NOMO-1 (cell line): ENCODE data around the gene SECISBP2.
"Not testable (repeated sequence)": the region's sequence is repeated elsewhere in the genome, so short reads cannot be mapped to it uniquely, and the experiment has no call there.

Experiments
- DNase-seq, 2 experiments: peaks; one replicate each; lab custom pipeline; 2025; ENCODE audit not compliant: unreplicated experiment in 2 of 2; lab: John Stamatoyannopoulos, UW

The SECISBP2 gene

DNA sequence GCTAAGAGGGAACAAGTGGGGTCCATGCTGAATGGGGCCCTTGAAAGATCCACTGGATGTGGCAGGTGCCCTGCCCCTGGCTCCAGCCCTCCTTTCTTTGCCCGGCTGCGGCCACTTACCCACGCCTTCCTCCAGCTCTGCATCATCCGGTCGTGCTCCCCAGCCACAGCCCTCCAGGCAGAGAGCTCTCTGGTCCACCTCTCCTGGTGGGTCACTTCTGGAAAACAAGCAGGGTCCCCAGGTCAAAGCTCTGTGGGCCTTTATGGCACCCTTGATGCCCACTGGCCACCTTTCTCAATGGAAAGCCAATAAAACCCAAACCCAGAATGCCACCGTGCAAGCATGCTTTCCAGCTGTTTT is 45.0 kb downstream of the SECISBP2 start:
- no peak for DNase-seq

DNA sequence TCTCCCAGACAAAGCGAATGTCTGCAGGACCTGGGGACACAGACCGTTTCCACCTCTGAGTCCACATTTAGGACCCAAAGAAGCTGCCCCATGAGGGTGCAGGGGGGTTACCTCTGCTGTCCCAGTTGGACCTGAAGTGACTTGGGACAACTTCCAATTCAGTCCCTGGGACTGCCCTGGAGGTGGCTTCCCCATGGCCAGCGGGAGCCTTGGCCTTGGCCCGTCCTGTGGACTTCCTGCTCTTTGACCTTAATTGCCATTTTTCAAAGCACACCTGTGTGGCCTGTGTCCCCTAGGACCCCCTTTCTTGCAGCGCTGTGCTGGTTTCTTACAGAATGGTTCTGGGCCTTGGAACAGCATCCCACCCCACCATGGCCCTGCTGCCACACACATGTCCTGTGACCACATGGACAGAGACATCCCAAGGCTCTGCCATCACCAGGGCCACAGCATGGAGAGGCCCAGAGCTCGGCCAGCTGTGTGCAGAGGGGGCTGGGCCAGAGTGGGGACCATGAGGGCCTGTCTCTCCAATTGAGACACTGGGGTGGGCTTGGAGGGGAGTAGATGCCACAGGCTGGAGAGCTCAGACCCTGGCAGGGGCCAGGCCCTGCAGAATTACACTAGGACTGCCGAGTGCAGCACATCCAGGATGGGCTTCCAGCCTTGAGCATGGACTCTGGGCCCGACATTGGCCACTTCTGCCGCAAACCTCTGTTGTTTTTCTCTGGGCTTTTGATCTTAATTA is 45.8 kb downstream of the SECISBP2 start:
- DNase-seq = no peak

DNA sequence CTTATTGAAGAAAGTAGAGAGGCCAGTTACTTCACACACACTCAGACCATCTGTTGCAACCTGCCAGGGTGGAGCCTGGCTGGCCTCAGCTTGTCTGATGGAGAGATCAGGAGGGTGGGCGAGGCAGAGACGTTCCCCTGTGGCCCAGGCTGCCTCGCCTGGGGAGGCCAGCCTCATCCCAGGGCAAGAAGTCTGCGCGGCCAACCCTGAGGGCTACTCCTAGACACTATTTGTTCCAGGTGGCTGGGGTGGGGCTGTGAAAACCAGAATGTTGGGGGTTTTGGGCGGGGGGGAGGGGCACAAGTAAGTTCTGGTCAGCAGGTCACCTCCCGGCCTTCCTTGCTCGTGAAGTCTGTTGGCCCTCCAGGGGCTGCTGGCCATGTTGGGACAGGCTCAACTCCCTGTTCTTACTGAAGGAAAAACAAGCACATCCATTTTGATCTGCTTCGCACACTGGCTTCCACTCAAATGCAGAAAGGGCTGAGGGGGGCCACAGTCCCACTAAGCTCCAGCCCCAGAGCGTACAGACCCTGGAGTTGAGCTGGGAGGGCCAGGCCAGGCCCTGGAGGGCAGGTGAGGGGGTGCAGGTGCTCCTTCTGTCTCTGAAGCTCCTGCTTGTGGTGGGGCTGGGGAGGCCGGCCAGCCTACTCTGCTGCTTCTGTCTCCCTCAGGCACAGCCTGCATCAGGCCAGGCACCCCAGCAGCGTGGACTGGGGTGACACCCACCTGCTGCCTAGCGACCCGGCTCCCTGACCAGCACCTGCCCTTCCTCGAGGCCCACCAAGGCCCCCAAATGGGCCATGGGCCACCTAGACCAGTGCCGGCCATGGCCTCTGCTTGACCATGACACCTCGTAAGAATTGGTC is 46.6 kb downstream of the SECISBP2 start:
- no peak for DNase-seq

DNA sequence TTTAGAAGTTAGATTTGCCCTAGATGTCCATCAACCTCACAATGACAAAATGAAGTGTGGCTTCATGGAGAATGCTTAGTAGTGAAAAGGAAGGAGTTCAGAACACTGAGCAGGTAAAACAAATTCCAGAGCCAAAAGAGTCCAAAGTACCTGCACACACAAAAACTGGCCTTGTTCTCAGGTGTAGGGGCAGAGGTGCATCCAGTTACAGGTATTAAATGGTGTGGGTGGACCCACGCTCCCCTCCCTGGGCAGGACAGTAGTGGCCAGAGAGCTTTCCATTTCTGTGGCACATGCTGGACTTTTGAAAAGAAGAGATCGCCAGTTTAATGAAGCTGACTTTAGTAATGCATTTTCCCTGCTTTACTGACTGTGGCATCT is 47.2 kb downstream of the SECISBP2 start:
- DNase-seq = no peak

DNA sequence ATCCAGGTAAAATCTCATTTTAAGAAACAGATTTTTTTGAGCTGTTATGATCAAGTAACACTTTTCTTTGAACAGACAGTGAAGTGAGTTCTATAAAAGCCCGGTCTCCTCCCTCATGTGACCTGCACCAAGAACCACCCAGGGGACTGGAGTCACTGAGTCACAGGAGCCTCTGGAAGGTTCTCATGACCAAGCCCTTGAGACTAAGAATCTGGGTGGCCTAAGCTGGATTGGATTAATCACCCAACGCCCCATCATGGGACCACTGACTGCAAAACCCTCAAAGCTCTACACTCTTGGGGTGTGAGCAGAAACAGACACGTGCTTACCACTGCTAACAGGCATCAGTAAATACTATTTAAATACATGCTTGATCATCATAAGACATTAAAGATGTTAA is 48.4 kb downstream of the SECISBP2 start:
- no peak for DNase-seq

DNA sequence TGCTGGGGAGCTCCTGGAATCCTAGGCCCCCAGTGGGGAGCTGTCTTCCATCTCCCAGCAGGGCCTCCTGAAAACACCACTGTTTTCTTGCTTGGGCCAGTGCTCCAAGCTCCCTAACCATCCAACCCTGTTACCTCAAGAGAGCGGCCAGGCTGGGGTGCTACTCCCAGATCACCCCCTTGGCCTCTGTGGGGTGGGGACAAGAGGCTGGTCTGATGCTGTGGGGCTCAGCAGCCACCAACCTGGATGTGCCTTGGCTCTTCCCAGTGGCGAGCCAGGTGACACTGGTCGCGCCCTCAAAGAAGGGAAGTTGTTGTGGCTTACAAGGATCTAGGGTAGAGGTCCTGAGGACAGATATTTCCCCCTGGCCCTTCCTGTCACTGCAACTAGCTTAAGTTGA is 49.0 kb downstream of the SECISBP2 start:
- DNase-seq = no peak

DNA sequence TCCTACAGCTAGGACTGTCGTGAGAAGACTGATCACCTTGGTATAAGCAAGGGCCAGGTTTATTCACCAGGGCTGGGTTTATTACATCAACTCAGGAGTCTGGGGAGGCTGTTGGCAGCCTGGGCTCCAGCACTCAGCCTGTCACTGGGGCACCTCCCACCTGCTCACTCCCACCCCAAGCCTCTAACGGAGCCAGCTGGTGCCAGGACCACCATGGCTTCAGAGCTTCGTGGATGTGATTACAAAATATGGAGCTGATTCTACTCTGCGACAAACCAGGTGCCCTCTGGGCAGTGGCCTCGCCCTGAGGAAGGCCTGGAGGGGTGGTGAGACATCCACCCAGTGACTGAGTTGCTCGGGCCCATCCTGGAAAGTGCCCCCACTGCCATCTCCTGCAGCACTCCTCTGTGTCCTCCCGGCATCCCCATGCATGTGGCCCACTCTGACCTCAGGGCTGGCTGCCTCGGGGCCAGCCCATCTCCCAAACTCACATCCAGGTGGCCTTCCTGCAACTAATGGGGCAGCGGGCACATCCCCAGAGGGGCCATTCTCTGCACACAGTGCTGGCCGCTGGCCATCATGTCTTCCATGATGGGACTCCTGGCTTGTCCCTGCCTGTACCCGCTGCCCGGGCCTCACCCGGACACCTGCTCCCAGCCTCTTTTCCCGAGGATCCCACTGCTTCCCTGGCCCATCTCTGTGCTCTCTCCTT is 49.6 kb downstream of the SECISBP2 start:
- no peak for DNase-seq

DNA sequence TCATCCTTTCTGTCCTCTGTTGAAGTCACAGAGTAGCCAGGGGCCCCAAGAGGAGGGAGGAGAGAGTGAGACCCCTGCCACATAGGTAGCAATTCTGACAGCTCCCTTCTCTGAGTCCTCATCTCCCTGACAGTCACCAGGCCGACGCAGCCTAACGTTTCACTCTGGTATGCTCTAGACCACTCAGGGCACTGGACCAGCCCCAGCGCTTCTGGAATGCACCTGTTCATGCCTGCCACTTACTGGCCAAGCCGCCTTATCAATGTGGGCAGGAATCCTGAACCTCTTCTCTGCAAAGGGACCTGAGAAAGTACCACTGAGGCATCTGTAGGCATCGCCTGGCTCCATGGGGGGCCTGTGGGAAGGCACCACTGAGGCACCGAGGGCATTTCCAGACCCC is 50.2 kb downstream of the SECISBP2 start:
- DNase-seq = no peak

DNA sequence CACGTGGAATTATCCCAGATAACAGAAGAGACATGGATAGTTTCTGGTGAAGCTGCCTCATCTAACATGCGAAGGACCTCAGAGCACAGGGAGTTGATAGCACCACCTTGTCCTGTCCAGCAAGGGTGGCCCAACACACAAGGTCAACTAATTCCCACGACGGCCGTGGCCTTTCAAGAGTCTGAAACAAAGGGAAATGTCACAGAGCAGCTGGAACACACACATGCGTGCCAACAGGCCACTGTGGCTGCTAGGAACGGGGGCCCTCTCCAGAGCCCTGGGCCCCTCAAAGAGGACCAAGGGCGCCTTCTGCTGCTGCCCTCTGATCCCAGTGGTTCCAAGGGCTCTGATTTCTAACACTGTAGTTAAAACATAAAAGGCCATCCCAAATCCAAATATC is 50.7 kb downstream of the SECISBP2 start:
- DNase-seq = no peak

DNA sequence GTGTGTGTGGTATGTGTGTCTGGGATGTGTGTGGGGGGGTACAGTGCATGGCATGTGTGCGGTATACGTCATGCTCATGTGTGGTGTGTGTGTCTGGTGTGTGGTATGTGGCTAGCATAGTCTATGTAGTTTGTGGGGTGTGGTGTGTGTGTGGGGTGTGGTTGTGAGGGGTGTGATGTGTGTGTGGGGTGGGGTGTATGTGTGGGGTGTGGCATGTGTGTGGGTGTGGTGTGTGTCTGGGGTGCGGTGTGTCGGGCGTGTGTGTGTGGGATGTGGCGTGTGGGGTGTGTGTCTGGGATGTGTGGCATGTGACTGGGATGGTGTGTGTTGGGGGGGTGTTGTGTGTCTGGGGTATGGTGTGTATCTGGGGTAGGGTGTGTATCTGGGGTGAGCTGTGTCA is 52.3 kb downstream of the SECISBP2 start:
- DNase-seq = no peak

DNA sequence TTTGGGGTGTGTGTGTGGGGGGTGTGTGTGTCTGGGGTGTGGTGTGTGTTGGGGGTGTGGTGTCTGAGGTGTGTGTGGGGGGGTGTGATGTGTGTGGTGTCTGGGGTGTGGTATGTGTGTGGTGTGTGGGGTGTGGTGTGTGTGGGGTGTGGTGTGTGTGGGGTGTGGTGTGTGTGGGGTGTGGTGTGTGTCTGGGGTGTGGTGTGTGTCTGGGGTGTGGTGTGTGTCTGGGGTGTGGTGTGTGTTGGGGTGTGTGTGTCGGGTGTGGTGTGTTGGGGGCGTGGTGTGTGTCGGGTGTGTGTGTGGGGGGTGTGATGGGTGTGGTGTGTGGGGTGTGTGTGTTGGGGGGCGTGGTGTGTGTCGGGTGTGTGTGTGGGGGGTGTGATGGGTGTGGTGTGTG is 53.5 kb downstream of the SECISBP2 start:
- not testable (repeated sequence) for DNase-seq

DNA sequence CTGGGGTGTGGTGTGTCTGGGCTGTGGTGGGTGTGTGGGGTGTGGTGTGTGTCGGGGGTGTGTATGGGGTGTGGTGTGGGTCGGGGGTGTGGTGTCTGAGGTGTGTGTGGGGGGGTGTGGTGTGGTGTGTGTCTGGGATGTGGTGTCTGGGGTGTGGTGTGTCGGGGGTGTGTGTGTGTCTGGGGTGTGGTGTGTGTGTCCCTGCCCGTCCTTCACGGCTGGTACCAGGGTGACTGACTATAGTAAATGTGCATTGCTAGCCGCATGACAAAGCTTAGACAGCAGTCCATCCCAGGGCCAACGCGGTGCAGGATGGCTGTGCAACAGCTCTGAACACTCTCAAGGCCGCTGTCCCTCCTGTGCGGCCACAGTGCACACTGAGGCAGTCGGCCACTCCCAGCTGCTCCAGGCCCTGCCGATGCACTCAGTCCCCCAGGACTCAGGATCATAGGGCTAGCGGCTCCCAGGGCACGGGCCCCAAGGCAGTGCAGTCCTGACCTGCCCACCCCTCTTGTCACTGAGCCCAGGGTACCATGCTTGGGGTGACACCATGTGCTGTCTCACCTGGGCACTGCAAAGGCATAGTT is 54.0 kb downstream of the SECISBP2 start:
- no peak for DNase-seq

DNA sequence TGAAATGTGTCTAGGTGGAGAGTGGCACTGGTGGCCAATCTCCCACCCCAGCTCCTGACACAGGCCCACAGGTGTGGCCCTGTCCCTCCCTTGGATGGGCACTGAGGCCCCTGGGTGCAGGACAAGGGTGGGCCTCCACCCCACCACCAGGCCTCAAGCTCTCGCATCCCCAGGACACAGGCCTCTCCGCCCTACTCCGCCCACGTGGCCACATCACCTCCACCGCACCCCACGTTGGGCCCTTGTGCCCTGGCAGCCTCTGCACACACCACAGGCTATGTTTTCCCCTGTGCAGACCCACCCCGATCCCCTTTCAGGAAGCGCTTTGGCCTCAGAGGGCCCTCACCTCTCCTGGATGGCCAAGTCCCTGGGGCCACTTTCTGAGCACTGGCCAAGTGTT is 54.7 kb downstream of the SECISBP2 start:
- DNase-seq = no peak

DNA sequence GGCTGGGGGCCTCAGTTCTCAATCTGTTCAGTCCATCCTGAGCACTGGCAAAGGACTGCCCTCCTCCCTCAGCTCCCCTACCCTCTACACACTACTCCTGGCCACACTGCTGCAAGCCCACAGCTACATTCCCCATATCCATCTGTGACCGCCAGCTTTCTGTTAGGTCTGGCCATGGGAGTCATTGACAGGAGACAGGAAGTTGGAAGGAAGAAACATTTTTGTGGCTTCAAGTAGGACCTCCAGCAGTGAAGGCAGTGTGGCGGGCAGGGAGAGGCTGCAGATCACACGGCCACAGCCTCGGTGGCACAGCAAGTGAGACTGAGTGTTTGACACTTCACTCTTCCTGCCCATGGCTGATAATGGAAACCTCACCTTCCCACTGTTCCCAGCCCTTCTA is 55.9 kb downstream of the SECISBP2 start:
- DNase-seq = no peak

DNA sequence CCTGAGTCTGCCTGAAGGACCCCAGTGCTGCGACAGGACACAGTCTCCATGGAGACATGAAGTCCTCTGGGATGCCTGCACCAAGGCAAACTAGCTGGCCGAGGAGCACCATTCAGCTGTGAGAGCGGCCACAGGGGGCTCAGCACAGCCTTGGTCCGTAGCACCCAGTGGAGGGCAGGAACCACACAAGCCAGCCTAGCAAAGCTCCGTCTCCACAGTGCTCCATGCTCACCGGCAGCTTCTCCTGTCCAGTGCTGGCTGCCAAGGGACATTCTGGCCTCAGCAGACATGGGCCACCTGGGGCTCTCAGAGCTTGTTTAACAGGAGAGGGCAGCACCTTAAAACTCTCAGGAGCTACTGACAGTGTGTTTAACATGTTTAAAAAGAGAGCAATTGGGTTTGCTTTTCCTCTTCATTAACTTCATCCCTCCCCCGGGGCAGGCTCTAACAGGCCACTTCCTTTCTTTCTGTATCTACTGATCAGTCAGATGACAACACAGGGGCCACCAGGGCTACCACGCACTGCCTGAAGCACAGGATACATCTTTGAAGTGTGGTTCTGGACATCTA is 57.0 kb downstream of the SECISBP2 start:
- peak; percentile 23 to 47 for DNase-seq

DNA sequence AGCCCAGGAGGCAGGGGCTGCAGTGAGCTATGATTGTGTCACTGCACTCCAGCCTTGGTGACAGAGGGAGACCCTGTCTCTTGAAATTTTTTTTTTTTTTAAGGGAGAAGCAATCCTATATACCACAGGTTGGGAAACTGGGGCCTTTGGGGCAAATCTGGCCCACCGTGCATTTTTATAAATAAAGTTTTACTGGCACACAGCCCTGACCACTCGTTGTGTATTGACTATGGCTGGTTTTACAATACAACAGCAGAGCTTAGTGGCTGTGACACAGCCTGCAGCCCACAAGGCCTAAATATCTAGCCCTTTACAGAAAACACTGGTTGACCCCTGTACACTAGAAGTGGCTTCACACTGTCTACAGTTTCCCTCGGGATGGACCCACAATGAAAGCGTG is 58.0 kb downstream of the SECISBP2 start:
- DNase-seq = no peak

DNA sequence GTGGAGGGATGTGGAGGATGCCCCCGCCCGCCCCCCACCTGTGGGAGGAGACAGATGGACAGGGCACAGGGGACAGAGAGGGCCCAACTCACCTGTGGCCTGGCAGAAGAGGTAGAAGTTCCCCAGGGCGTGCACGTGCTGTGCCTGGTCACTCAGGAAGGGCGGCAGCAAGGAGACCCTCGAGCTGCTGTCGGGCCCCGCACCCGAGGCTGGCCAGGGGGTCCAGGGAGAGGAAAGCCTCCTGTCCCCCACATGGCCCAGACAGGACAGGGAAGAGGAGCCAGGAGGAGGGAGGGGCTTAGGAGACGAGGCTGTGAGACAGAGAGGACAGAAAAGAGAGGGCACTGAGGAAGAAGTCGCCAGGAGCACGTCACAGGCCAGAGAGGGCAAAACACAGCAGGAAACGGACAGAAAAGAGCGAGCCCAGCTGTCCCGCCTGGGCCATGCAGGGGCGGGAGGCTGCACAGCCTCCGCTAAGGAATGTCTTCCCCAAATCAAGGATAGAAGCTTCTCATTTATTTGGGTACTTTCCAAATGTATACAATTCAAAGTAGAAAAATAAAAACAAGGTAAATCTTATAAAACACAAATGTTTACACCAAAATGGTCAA is 58.5 kb downstream of the SECISBP2 start:
- DNase-seq = no peak

DNA sequence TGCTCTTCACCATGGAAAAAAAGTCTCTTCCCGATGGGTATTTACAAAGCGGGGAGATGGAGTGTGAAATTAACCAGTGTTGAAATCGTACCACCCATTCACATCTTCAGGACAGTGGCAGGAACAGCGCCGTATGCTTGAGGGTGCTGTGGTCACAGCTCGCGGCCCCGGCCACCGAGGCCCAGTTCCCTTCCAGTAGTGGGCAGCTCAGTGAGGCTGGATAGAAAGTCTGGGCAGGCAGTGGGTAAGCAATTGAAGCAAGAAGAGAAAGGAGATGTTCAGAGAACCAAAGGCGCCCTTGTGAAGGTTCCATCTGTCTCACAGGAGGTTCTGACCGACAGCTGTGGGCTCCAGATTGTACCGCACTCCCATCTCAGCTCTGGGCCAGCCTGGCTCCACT is 59.1 kb downstream of the SECISBP2 start:
- DNase-seq = no peak

DNA sequence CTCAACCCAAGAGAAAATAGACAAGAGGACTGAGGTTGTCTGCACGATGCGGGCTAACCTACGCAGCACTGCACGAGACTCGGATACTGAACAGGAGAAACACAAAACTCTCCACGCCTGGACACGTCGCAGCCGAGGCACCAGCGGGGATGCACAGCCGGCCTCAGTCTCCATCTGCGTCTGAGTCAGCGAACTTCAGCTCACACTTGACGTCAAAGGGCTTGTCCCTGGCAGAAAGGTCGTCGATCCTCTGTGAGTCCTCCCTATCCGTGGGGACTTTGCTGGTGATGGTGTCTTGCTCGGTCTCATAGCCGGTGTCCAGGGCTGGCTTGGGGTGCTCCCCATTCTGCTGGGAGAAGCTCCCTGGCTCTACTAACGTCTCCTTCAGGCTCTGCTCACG is 60.2 kb downstream of the SECISBP2 start:
- DNase-seq = no peak

DNA sequence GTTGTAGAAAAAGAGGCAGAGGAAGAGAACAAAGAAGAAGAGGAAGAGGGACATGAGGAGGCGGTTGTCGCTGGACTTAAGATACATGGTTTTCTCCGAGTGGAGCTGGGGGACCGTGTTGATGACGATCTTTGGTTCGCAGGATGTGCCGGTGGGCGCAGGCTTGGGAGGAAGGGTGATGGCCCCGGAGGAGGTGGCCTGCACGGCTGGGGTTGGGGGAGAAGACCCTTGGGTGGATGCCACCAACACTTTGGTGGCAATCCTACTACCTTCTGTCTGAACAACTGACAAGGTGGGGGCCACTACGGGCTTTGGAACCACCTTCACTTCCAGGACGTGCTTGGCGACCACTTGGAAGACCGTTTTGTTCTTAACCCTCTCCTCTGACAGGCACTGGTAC is 60.7 kb downstream of the SECISBP2 start:
- no peak for DNase-seq
